Neural progenitor cell (in vitro differentiated cells): ENCODE measurements around the gene GUCY2C. TPM values are rescaled to one million over a fixed set of nuclear protein-coding genes. Genes with fewer than 3 reads are reported as not detected.

Experiments
- DNase-seq: peaks from one replicate; pipeline ENCODE4 v3.0.0-alpha.2; 2016; ENCODE audit warnings: low spot score
- H2AFZ ChIP-seq: fragments of 200-600 bp; sonication (generic); replicated peaks from 2 replicates; pipeline ENCODE4 v1.6.1; 2016; ENCODE audit warnings: antibody characterized with exemption
- H3F3A ChIP-seq: fragments of 200-600 bp; sonication (generic); 2 replicates; pipeline ENCODE4 v1.6.1; 2016; ENCODE audit warnings: antibody characterized with exemption, low read depth
- H3K27ac ChIP-seq: fragments of 200-600 bp; sonication (generic); 2 replicates; pipeline ENCODE4 v1.5.1; 2016; ENCODE audit warnings: mild to moderate bottlenecking
- H3K27me3 ChIP-seq: fragments of 200-600 bp; sonication (generic); 2 replicates; pipeline ENCODE4 v1.6.1; 2016; ENCODE audit warnings: mild to moderate bottlenecking, moderate library complexity
- H3K36me3 ChIP-seq: fragments of 200-600 bp; sonication (generic); 2 replicates; pipeline ENCODE4 v1.5.1; 2016
- H3K4me1 ChIP-seq: fragments of 200-600 bp; sonication (generic); 2 replicates; pipeline ENCODE4 v1.6.1; 2016; ENCODE audit warnings: mixed run types
- H3K4me2 ChIP-seq: fragments of 200-600 bp; sonication (generic); 2 replicates; pipeline ENCODE4 v1.6.1; 2016
- H3K4me3 ChIP-seq: fragments of 200-600 bp; sonication (generic); 2 replicates; pipeline ENCODE4 v1.5.1; 2016
- H3K79me2 ChIP-seq: fragments of 200-600 bp; sonication (generic); 2 replicates; pipeline ENCODE4 v1.6.1; 2016; ENCODE audit warnings: low read depth
- H3K9ac ChIP-seq: fragments of 200-600 bp; sonication (generic); 2 replicates; pipeline ENCODE4 v1.6.1; 2016
- H3K9me3 ChIP-seq: fragments of 200-600 bp; sonication (generic); 2 replicates; pipeline ENCODE4 v1.5.1; 2016; ENCODE audit warnings: low read depth
- H4K20me1 ChIP-seq: fragments of 200-600 bp; sonication (generic); 2 replicates; pipeline ENCODE4 v1.6.1; 2016; ENCODE audit warnings: low read depth
- H3K27ac Mint-ChIP-seq: 3 replicates; pipeline ENCODE4 v1.8.0; 2021; ENCODE audit warnings: mixed read lengths
- H3K27me3 Mint-ChIP-seq: 2 replicates; pipeline ENCODE4 v1.8.0; 2022; ENCODE audit warnings: low read depth, mild to moderate bottlenecking, inconsistent platforms, moderate library complexity, mixed read lengths; ENCODE audit not compliant: insufficient read depth
- H3K36me3 Mint-ChIP-seq: 3 replicates; pipeline ENCODE4 v1.8.0; 2021; ENCODE audit warnings: mixed read lengths
- H3K4me1 Mint-ChIP-seq: 3 replicates; pipeline ENCODE4 v1.8.0; 2021; ENCODE audit warnings: mixed read lengths
- H3K4me3 Mint-ChIP-seq: 3 replicates; pipeline ENCODE4 v1.8.0; 2021; ENCODE audit warnings: mild to moderate bottlenecking, moderate library complexity, mixed read lengths
- H3K9me3 Mint-ChIP-seq: 3 replicates; pipeline ENCODE4 v1.8.0; 2020; ENCODE audit warnings: mixed read lengths
- CTCF ChIP-seq: fragments of 200-600 bp; sonication (generic); IDR thresholded peaks from 2 replicates; pipeline ENCODE4 v1.5.1; 2017; ENCODE audit warnings: antibody characterized with exemption, mild to moderate bottlenecking
- EZH2 ChIP-seq: fragments of 200-600 bp; sonication (generic); IDR thresholded peaks from 2 replicates; pipeline ENCODE4 v1.6.1; 2017; ENCODE audit warnings: antibody characterized with exemption, mild to moderate bottlenecking, moderate library complexity
- EZH2phosphoT487 ChIP-seq: fragments of 200-600 bp; sonication (generic); IDR thresholded peaks from 2 replicates; pipeline ENCODE4 v1.6.1; 2017; ENCODE audit warnings: antibody characterized with exemption
- total RNA-seq: library from RNA; depleted of rRNA; stranded (reverse); fragments of >200 nt; gene quantifications from 2 replicates; pipeline ENCODE4 v1.2.3, GENCODE V29; 2015; ENCODE audit warnings: low replicate concordance

GUCY2C gene
- total RNA-seq, 1 donor from 2014 or later: not detected

- H3K27me3 ChIP-seq: no peaks in the 10 kb centered on the region
- no peaks in the 10 kb centered on the region for H3K79me2 ChIP-seq
- H3K4me2 ChIP-seq: no peak overlapping the region
- H3K4me1 ChIP-seq: no peaks in the 10 kb centered on the region
- H3K36me3 ChIP-seq: no peaks in the 10 kb centered on the region
- H3K9me3 ChIP-seq: no peaks in the 10 kb centered on the region
- Mint-ChIP-seq H3K27ac (no peak overlapping the region), H3K4me1 (no peaks in the 10 kb centered on the region), H3K9me3 (peaks cover 2% of the 10 kb centered on the region), H3K4me3 (no peak overlapping the region), H3K36me3 (no peaks in the 10 kb centered on the region), H3K27me3 (peaks cover 4% of the 10 kb centered on the region)
- DNase-seq: no peak
- no peak overlapping the region for H2AFZ ChIP-seq
- H3K27ac ChIP-seq: no peak overlapping the region
- no peak overlapping the region for H3K4me3 ChIP-seq
- no peak overlapping the region for H3K9ac ChIP-seq
- no peaks in the 10 kb centered on the region for H4K20me1 ChIP-seq
- no peaks in the 10 kb centered on the region for H3F3A ChIP-seq
- no peak for TF ChIP-seq EZH2phosphoT487
- TF ChIP-seq EZH2: no peak
- no peak for TF ChIP-seq CTCF
Observed at GRCh38 chr12:14578646-14579045, 117.8 kb downstream of the GUCY2C start.

- Mint-ChIP-seq H3K4me3 (no peak overlapping the region), H3K27ac (no peak overlapping the region), H3K36me3 (no peaks in the 10 kb centered on the region), H3K9me3 (peaks cover 2% of the 10 kb centered on the region), H3K4me1 (no peaks in the 10 kb centered on the region), H3K27me3 (peaks cover 4% of the 10 kb centered on the region)
- H3K36me3 ChIP-seq: no peaks in the 10 kb centered on the region
- H3K79me2 ChIP-seq: no peaks in the 10 kb centered on the region
- H4K20me1 ChIP-seq: no peaks in the 10 kb centered on the region
- H3K4me3 ChIP-seq: no peak overlapping the region
- H3K4me1 ChIP-seq: no peaks in the 10 kb centered on the region
- TF ChIP-seq CTCF (no peak), EZH2phosphoT487 (no peak), EZH2 (no peak)
- H3K9me3 ChIP-seq: no peaks in the 10 kb centered on the region
- H2AFZ ChIP-seq: no peak overlapping the region
- H3F3A ChIP-seq: no peaks in the 10 kb centered on the region
- DNase-seq: no peak
- H3K4me2 ChIP-seq: no peak overlapping the region
- no peak overlapping the region for H3K27ac ChIP-seq
- H3K9ac ChIP-seq: no peak overlapping the region
- H3K27me3 ChIP-seq: no peaks in the 10 kb centered on the region
Observed at GRCh38 chr12:14577344-14577743, 119.1 kb downstream of the GUCY2C start.

GRCh38 chr12:14576896-14577295 is 119.5 kb downstream of the GUCY2C start:
- Histone ChIP-seq H3K79me2 (no peaks in the 10 kb centered on the region), H4K20me1 (no peaks in the 10 kb centered on the region), H3K27me3 (no peaks in the 10 kb centered on the region), H3K4me1 (no peaks in the 10 kb centered on the region), H2AFZ (no peak overlapping the region), H3K9me3 (no peaks in the 10 kb centered on the region), H3K4me2 (no peak overlapping the region), H3K4me3 (no peak overlapping the region), H3K36me3 (no peaks in the 10 kb centered on the region), H3K9ac (no peak overlapping the region), H3K27ac (no peak overlapping the region), H3F3A (no peaks in the 10 kb centered on the region)
- TF ChIP-seq CTCF (no peak), EZH2 (no peak), EZH2phosphoT487 (no peak)
- H3K4me3 Mint-ChIP-seq: no peak overlapping the region
- no peak for DNase-seq
- no peaks in the 10 kb centered on the region for H3K36me3 Mint-ChIP-seq
- H3K9me3 Mint-ChIP-seq: peaks cover 2% of the 10 kb centered on the region
- H3K4me1 Mint-ChIP-seq: no peaks in the 10 kb centered on the region
- H3K27me3 Mint-ChIP-seq: peaks cover 4% of the 10 kb centered on the region
- no peak overlapping the region for H3K27ac Mint-ChIP-seq

GRCh38 chr12:14575585-14575984 is 120.8 kb downstream of the GUCY2C start:
- Mint-ChIP-seq H3K4me1 (no peaks in the 10 kb centered on the region), H3K4me3 (no peak overlapping the region), H3K27ac (no peak overlapping the region), H3K27me3 (peaks cover 5% of the 10 kb centered on the region), H3K36me3 (no peaks in the 10 kb centered on the region), H3K9me3 (peaks cover 2% of the 10 kb centered on the region)
- Histone ChIP-seq H3K9ac (no peak overlapping the region), H4K20me1 (no peaks in the 10 kb centered on the region), H3K4me1 (no peaks in the 10 kb centered on the region), H3K4me2 (no peak overlapping the region), H2AFZ (no peak overlapping the region), H3K9me3 (no peaks in the 10 kb centered on the region), H3K27ac (no peak overlapping the region), H3K79me2 (no peaks in the 10 kb centered on the region), H3K27me3 (no peaks in the 10 kb centered on the region), H3F3A (no peaks in the 10 kb centered on the region), H3K36me3 (no peaks in the 10 kb centered on the region), H3K4me3 (no peak overlapping the region)
- DNase-seq: no peak
- TF ChIP-seq EZH2 (no peak), CTCF (no peak), EZH2phosphoT487 (no peak)
